Measurements from ENCODE around the gene CGB1.

CGB1 gene

GRCh38 chr19:48999481-49000325 lies 37.0 kb downstream of the CGB1 start:
- no peak for TF ChIP-seq ZFX (IDR thresholded peaks at IDR 0.05; ENCODE audit: borderline replicate concordance)
- TF ChIP-seq, protein P1, sequence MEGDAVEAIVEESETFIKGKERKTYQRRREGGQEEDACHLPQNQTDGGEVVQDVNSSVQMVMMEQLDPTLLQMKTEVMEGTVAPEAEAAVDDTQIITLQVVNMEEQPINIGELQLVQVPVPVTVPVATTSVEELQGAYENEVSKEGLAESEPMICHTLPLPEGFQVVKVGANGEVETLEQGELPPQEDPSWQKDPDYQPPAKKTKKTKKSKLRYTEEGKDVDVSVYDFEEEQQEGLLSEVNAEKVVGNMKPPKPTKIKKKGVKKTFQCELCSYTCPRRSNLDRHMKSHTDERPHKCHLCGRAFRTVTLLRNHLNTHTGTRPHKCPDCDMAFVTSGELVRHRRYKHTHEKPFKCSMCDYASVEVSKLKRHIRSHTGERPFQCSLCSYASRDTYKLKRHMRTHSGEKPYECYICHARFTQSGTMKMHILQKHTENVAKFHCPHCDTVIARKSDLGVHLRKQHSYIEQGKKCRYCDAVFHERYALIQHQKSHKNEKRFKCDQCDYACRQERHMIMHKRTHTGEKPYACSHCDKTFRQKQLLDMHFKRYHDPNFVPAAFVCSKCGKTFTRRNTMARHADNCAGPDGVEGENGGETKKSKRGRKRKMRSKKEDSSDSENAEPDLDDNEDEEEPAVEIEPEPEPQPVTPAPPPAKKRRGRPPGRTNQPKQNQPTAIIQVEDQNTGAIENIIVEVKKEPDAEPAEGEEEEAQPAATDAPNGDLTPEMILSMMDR (IDR thresholded peaks at IDR 0.05): peak; percentile 87
- no peak overlapping the region for H3K27ac ChIP-seq

DNA sequence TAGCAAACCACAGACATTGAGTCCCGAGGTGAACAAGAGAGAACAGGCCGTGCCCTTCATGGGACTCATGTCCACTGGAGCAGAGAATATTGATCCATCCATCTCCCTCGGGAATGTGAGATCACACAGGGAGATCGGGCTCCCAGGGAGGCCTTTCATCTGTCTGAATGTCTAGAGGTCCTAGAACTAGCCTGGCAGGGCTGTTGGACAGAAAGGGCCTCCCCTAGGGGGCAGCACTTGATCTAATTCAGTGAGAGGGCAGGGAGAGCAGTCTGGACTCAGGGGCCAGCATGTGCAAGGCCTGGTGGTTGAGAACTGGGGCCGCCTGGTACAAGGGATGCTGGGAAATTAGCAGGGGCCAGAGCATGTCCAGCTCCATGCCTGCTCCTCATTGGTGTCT lies 38.7 kb downstream of the CGB1 start:
- no peak overlapping the region for H3K27ac ChIP-seq

DNA sequence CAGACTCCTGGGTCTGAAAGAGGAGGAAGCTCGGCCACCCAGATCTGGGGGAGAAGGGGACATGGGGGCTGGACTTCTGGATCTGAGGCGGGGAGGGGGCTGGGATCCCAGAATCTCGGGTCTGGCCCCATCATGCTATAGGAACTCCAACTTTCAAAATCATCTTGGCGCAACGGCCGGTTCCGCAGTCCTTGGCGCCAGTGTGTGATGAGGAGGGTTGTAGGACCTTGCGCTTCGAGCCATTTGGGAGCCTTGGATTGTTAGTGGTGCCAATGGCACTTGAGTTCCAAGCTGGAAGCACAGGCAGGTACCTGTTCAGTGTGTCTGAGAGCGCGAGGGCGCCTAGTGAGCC lies 42.7 kb downstream of the CGB1 start:
- peak overlapping the region; percentile 92 for H3K27ac ChIP-seq
- TF ChIP-seq, protein P1 (IDR thresholded peaks at IDR 0.05): no peak
- TF ChIP-seq ZFX (IDR thresholded peaks at IDR 0.05; ENCODE audit: borderline replicate concordance): no peak

More for the DNA sequence above, 38.7 kb downstream of the CGB1 start:
- TF ChIP-seq ZFX (IDR thresholded peaks at IDR 0.05; ENCODE audit: borderline replicate concordance): no peak
- TF ChIP-seq, protein P1 (IDR thresholded peaks at IDR 0.05): peak; percentile 79

GRCh38 chr19:48993175-48994034 lies 43.3 kb downstream of the CGB1 start, which contains the start of the genes GYS1 and RUVBL2:
TSS of gene GYS1 (minus strand) at chr19:48993309. CDS start at chr19:48993112, 197 bp downstream.
TSS of gene RUVBL2 (plus strand) at chr19:48993887. CDS start at chr19:48993912, 25 bp downstream.
- no peak for TF ChIP-seq ZFX (IDR thresholded peaks at IDR 0.05; ENCODE audit: borderline replicate concordance)
- TF ChIP-seq, protein P1 (IDR thresholded peaks at IDR 0.05): peak; percentile 98
- peak within 1 kb of the TSS; percentile 92 for H3K27ac ChIP-seq

- no peak for TF ChIP-seq ZFX (IDR thresholded peaks at IDR 0.05; ENCODE audit: borderline replicate concordance)
- TF ChIP-seq, protein P1 (IDR thresholded peaks at IDR 0.05): no peak
Observed at GRCh38 chr19:48992581-48993174, 44.0 kb downstream of the CGB1 start.

GRCh38 chr19:48991873-48992580 lies 44.7 kb downstream of the CGB1 start:
- H3K27ac ChIP-seq: peak overlapping the region; percentile 92

More at GRCh38 chr19:48992581-48993174, 44.0 kb downstream of the CGB1 start:
- peak overlapping the region; percentile 92 for H3K27ac ChIP-seq

More at GRCh38 chr19:48991873-48992580, 44.7 kb downstream of the CGB1 start:
- TF ChIP-seq, protein P1 (IDR thresholded peaks at IDR 0.05): no peak
- no peak for TF ChIP-seq ZFX (IDR thresholded peaks at IDR 0.05; ENCODE audit: borderline replicate concordance)

Measured in 22Rv1 (cell line).